Keratinocyte (primary cell): ENCODE measurements around the gene SURF1.

Experiments used
- EZH2 ChIP-seq: IDR thresholded peaks from one replicate; pipeline ENCODE4 v1.6.1; 2012; ENCODE audit warnings: inconsistent platforms, mild to moderate bottlenecking, low read length, moderate library complexity
- TF ChIP-seq, protein P1 (sequence below), 3 experiments: IDR thresholded peaks in 1 of 3; conservative IDR thresholded peaks in 1 of 3; optimal IDR thresholded peaks in 1 of 3; 2 replicates in 2 of 3; 3 replicates in 1 of 3; pipeline versions ENCODE3 to v1.5.1; 2011; ENCODE audit warnings: low read length in 3 of 3, mild to moderate bottlenecking in 3 of 3, moderate library complexity in 2 of 3, control low read depth in 1 of 3, inconsistent platforms in 1 of 3; ENCODE audit not compliant: insufficient read depth in 2 of 3; ENCODE audit errors: extremely low read depth in 1 of 3

GRCh38 chr9:133340256-133340655, 16.0 kb downstream of the SURF1 start:
- TF ChIP-seq, protein P1, sequence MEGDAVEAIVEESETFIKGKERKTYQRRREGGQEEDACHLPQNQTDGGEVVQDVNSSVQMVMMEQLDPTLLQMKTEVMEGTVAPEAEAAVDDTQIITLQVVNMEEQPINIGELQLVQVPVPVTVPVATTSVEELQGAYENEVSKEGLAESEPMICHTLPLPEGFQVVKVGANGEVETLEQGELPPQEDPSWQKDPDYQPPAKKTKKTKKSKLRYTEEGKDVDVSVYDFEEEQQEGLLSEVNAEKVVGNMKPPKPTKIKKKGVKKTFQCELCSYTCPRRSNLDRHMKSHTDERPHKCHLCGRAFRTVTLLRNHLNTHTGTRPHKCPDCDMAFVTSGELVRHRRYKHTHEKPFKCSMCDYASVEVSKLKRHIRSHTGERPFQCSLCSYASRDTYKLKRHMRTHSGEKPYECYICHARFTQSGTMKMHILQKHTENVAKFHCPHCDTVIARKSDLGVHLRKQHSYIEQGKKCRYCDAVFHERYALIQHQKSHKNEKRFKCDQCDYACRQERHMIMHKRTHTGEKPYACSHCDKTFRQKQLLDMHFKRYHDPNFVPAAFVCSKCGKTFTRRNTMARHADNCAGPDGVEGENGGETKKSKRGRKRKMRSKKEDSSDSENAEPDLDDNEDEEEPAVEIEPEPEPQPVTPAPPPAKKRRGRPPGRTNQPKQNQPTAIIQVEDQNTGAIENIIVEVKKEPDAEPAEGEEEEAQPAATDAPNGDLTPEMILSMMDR (optimal IDR thresholded peaks at IDR 0.05 in 1 of 3, IDR thresholded peaks at IDR 0.05 in 1 of 3, conservative IDR thresholded peaks at IDR 0.05 in 1 of 3; ENCODE audit: extremely low read depth in 1 of 3, insufficient read depth in 2 of 3, low read length in 3 of 3): no peak
- no peak for TF ChIP-seq EZH2
